Panc1 (cell line): ENCODE results near the gene GRID1. TPM values are rescaled to one million over a fixed set of nuclear protein-coding genes. Genes with fewer than 3 reads are reported as not detected.
A peak's percentile ranks its signal among the peaks of the same experiment; 100 is the strongest.

Experiments
- ATAC-seq: fragments of 200-7000 bp; cut with Tn5 transposase; 2 replicates; pipeline ENCODE4 v1.9.1; 2020; ENCODE audit warnings: mild to moderate bottlenecking, moderate library complexity
- BruUV-seq: library from RNA; stranded (reverse); fragments of 400-500 nt; replicated peaks from 2 replicates; lab custom pipeline; 2021; lab: Mats Ljungman, UMichigan
- CTCF ChIA-PET: fragments of 300-600 bp; sonication (Branson Sonifier 250); formaldehyde crosslinking; loops from one replicate; lab custom pipeline; 2022; ENCODE audit warnings: antibody characterized with exemption; lab: Charles Lee
- POLR2A ChIA-PET: fragments of 300-600 bp; sonication (Branson Sonifier 250); formaldehyde crosslinking; loops from one replicate; lab custom pipeline; 2022; ENCODE audit warnings: antibody characterized with exemption; lab: Charles Lee
- DNase-seq: peaks from one replicate; pipeline ENCODE4 v3.0.0-alpha.2; 2010; ENCODE audit warnings: low read depth, low spot score
- H3K27ac ChIP-seq: 2 replicates; pipeline ENCODE4 v1.5.1; 2011; ENCODE audit warnings: mild to moderate bottlenecking, low read length, inconsistent platforms
- H3K27me3 ChIP-seq: fragments of 200-500 bp; sonication (Bioruptor generic); 2 replicates; pipeline ENCODE4 v1.6.0; 2014; ENCODE audit warnings: low read length, inconsistent platforms; ENCODE audit not compliant: control insufficient read depth, insufficient read depth
- H3K36me3 ChIP-seq: fragments of 200-500 bp; sonication (Bioruptor generic); 2 replicates; pipeline ENCODE4 v1.5.1; 2014; ENCODE audit warnings: inconsistent platforms, mild to moderate bottlenecking, low read length, moderate library complexity; ENCODE audit not compliant: control insufficient read depth, insufficient read depth
- H3K4me1 ChIP-seq: 2 replicates; pipeline ENCODE4 v1.5.1; 2011; ENCODE audit warnings: inconsistent platforms, mild to moderate bottlenecking, low read length, moderate library complexity; ENCODE audit not compliant: control insufficient read depth, insufficient read depth
- H3K4me3 ChIP-seq, 2 experiments: 2 replicates each; pipeline ENCODE4 v1.5.1; 2011 to 2012; ENCODE audit warnings: low read depth in 2 of 2, low read length in 2 of 2, mild to moderate bottlenecking in 2 of 2, inconsistent platforms in 1 of 2, moderate library complexity in 1 of 2
- H3K9me3 ChIP-seq: fragments of 200-500 bp; sonication (Bioruptor generic); 2 replicates; pipeline ENCODE4 v1.5.1; 2014; ENCODE audit warnings: low read depth, mild to moderate bottlenecking, inconsistent platforms, low read length, moderate library complexity; ENCODE audit not compliant: control insufficient read depth, insufficient read depth
- CTCF ChIP-seq: fragments of 450-650 bp; IDR thresholded peaks from 2 replicates; pipeline ENCODE4 v1.5.1; 2017; ENCODE audit warnings: mild to moderate bottlenecking
- POLR2AphosphoS5 ChIP-seq: IDR thresholded peaks from 2 replicates; pipeline ENCODE4 v1.6.1; 2012; ENCODE audit warnings: mild to moderate bottlenecking, low read depth, low read length, moderate library complexity
- REST ChIP-seq, 2 experiments: IDR thresholded peaks; 2 replicates each; pipeline ENCODE4 v1.6.1; 2011 to 2012; ENCODE audit warnings: low read depth in 2 of 2, control low read depth in 1 of 2, low read length in 1 of 2, mild to moderate bottlenecking in 1 of 2, moderate library complexity in 1 of 2; ENCODE audit not compliant: insufficient read depth in 1 of 2
- SIN3A ChIP-seq: IDR thresholded peaks from 2 replicates; pipeline ENCODE4 v1.6.1; 2012; ENCODE audit warnings: low read depth, mild to moderate bottlenecking, low read length, moderate library complexity, borderline replicate concordance; ENCODE audit not compliant: insufficient read depth
- TCF7L2 ChIP-seq: IDR thresholded peaks from 2 replicates; pipeline ENCODE4 v1.6.1; 2011; ENCODE audit warnings: mild to moderate bottlenecking, low read depth, low read length, inconsistent platforms
- in situ Hi-C: cut with HindIII; loops from 2 replicates; pipeline ENCODE4 v1.10.0; 2016; ENCODE audit warnings: low sequenced_read_pairs, low pct_unique_long_range_greater_than_20kb
- intact Hi-C: fragments of 100-400 bp; cut with micrococcal nuclease; formaldehyde crosslinking; loops from one replicate; pipeline ENCODE4 v1.10.0; 2022; ENCODE audit not compliant: unreplicated experiment
- total RNA-seq: library from RNA; stranded (reverse); gene quantifications from one replicate; pipeline ENCODE4 v1.2.1, GENCODE V29; 2021; ENCODE audit not compliant: unreplicated experiment

GRID1 gene
- total RNA-seq, 1 experiment from 2014 or later, result 2.3 TPM

- no TSS peak for BruUV-seq
- Histone ChIP-seq H3K4me3 (peak overlapping the region; percentile 31 to 40), H3K9me3 (no peaks in the 10 kb centered on the region), H3K27ac (no peak overlapping the region), H3K27me3 (peaks cover 6% of the 10 kb centered on the region; the same call in 1 of the 2 replicates), H3K36me3 (no peaks in the 10 kb centered on the region), H3K4me1 (no peaks in the 10 kb centered on the region; the same call in 1 of the 2 replicates)
- intact Hi-C loops, result no loop called here
- TF ChIP-seq TCF7L2 (no peak), REST (IDR thresholded peaks at IDR 0.05; ENCODE audit: insufficient read depth in 1 of 2, low read depth in 2 of 2, low read length in 1 of 2) (no peak), SIN3A (no peak), CTCF (no peak), POLR2AphosphoS5 (no peak)
- ATAC-seq (peak; percentile 7; the same call in 1 of the 2 replicates), DNase-seq (no peak)
- POLR2A ChIA-PET, result no interaction called here
- CTCF ChIA-PET, result interaction anchor here (0.8 kb wide), 1 partner anchor 1780 kb away, joined by 4 read pairs; no protein-coding TSS in a partner anchor
- in situ Hi-C loops, result no loop called here
Measured at GRCh38 chr10:86366902-86367151, 232 bp upstream of the GRID1 start.

GRCh38 chr10:86365346-86366032, 1.1 kb downstream of the GRID1 start:
- Histone ChIP-seq H3K27me3 (peaks cover 6% of the 10 kb centered on the region; the same call in 1 of the 2 replicates), H3K27ac (no peak overlapping the region), H3K9me3 (no peaks in the 10 kb centered on the region), H3K4me1 (no peaks in the 10 kb centered on the region; the same call in 1 of the 2 replicates), H3K4me3 (peak overlapping the region; percentile 43 to 46), H3K36me3 (no peaks in the 10 kb centered on the region)
- intact Hi-C loops (no loop called here), in situ Hi-C loops (no loop called here)
- no peak for DNase-seq
- TF ChIP-seq TCF7L2 (peak; percentile 96), POLR2AphosphoS5 (no peak)
- ChIA-PET CTCF (no interaction called here), POLR2A (no interaction called here)
- ATAC-seq, result peak; percentile 57
- no TSS peak for BruUV-seq
